IPS-20b (cell line): Measurements from ENCODE around the gene DYNLL2.
"Not testable (repeated sequence)": the region's sequence is repeated elsewhere in the genome, so short reads cannot be mapped to it uniquely, and the experiment has no call there.

Experiments used
- H3K27ac ChIP-seq: one replicate; pipeline ENCODE4 v1.5.1; 2013; ENCODE audit warnings: low read length
- H3K27me3 ChIP-seq: 2 replicates; pipeline ENCODE4 v1.6.1; 2013; ENCODE audit warnings: mild to moderate bottlenecking, low read length, inconsistent platforms; ENCODE audit not compliant: insufficient read depth
- H3K36me3 ChIP-seq: 2 replicates; pipeline ENCODE4 v1.6.1; 2013; ENCODE audit warnings: low read depth, mild to moderate bottlenecking, inconsistent platforms, low read length, moderate library complexity; ENCODE audit not compliant: insufficient read depth
- H3K4me1 ChIP-seq: 2 replicates; pipeline ENCODE4 v1.6.1; 2013; ENCODE audit warnings: mild to moderate bottlenecking, control low read depth, inconsistent platforms, low read length, moderate library complexity; ENCODE audit not compliant: insufficient read depth
- H3K4me3 ChIP-seq: 2 replicates; pipeline ENCODE4 v1.5.1; 2013; ENCODE audit warnings: mild to moderate bottlenecking, low read length, inconsistent platforms
- H3K9ac ChIP-seq: 2 replicates; pipeline ENCODE4 v1.6.1; 2013; ENCODE audit warnings: low read depth, mild to moderate bottlenecking, inconsistent platforms, low read length, moderate library complexity
- H3K9me3 ChIP-seq: 2 replicates; pipeline ENCODE4 v1.6.1; 2013; ENCODE audit warnings: mild to moderate bottlenecking, low read depth, low read length, inconsistent platforms; ENCODE audit not compliant: insufficient read depth

The DYNLL2 gene

DNA sequence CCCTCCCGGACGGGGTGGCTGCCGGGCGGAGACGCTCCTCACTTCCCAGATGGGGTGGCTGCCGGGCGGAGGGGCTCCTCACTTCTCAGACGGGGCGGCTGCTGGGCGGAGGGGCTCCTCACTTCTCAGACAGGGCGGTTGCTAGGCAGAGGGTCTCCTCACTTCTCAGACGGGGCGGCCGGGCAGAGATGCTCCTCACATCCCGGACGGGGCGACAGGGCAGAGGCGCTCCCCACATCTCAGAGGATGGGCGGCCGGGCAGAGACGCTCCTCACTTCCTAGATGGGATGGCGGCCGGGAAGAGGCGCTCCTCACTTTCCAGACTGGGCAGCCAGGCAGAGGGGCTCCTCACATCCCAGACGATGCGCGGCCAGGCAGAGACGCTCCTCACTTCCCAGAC lies 8.8 kb upstream of the DYNLL2 start:
- H3K9me3 ChIP-seq, H3K27ac ChIP-seq, H3K4me1 ChIP-seq, H3K36me3 ChIP-seq, H3K9ac ChIP-seq, H3K4me3 ChIP-seq, H3K27me3 ChIP-seq: not testable (repeated sequence)

DNA sequence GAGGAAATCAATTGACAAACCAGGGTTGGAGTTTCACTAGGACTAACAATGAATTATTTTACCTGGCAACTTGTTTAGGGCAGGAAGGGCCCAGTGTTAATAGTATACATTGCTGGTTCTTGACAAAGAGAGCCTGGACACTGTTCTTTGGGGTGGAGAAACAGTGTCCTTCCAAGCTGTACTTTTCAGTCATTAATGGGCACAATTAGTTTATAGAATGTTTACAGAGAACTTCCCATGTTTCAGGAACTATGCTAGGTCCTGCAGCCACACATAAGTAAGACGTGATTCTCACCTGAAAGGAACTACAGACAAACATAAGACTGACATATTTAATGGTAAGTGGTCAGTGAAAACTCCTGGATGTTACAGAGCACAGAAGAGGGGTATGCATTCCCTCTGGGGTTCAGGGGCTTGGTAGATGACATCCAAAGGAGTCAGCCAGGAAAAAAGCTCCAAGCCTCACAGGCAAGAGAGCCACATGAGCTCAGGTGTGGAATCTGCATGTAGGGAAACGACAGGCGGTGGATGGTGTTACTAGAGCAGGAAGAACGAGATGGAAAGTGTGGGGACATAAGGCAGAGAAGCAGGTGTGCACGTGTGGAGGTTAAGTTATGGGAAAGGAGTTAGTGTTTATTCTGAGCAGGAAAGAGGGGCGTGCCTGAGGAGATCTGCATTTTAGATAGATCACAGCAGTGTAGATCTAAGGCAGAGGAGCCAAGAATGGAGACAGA lies 3.8 kb upstream of the DYNLL2 start:
- H3K9ac ChIP-seq = no peak overlapping the region
- no peaks in the 10 kb centered on the region for H3K27me3 ChIP-seq
- H3K27ac ChIP-seq = no peak overlapping the region
- no peak overlapping the region for H3K4me3 ChIP-seq
- H3K36me3 ChIP-seq = no peaks in the 10 kb centered on the region
- H3K9me3 ChIP-seq = 0 out of 2 replicates have a peak, but pooled peaks cover 5% of the 10 kb centered on the region
- peaks cover 18% of the 10 kb centered on the region for H3K4me1 ChIP-seq

DNA sequence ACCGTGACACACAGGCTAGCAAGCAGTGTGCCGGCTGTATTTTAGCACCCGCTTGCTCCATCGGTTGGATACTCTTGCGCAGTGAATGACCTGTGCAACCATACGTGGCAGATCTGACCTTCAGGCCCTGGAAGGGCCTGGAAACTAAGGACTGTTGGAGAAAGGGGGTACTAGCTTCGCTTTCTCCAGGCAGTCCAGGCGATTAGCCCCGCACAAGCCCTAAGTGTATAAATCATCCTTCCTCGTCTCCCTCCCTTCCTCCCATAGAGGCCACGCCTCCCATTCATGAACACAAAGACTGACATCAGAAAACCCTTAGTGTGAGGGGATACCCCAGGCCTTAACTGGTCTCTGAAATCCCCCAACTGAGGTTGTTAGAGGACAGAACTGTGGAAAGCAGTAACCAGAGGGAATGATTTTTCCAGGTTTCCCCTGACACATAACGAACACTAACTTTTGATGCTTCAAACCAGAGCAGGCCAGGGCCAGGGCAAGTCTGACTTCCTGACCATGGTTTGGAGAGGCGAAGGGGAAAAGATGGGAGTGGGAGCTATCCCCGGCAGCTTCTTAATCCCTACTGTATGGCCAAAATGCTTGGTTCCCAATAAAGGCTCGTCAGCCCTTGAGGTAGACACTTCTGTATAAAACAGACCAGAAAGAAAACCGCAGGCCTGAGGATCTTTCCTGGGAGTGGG lies 1.4 kb upstream of the DYNLL2 start:
- no peaks in the 10 kb centered on the region for H3K9me3 ChIP-seq
- no peaks in the 10 kb centered on the region for H3K27me3 ChIP-seq
- H3K27ac ChIP-seq = peak overlapping the region; percentile 65
- H3K36me3 ChIP-seq = peaks cover 21% of the 10 kb centered on the region
- peaks cover 29% of the 10 kb centered on the region for H3K4me1 ChIP-seq
- H3K9ac ChIP-seq = peak overlapping the region; percentile 78
- H3K4me3 ChIP-seq = peak overlapping the region; percentile 58; the same call in 1 of the 2 replicates

DNA sequence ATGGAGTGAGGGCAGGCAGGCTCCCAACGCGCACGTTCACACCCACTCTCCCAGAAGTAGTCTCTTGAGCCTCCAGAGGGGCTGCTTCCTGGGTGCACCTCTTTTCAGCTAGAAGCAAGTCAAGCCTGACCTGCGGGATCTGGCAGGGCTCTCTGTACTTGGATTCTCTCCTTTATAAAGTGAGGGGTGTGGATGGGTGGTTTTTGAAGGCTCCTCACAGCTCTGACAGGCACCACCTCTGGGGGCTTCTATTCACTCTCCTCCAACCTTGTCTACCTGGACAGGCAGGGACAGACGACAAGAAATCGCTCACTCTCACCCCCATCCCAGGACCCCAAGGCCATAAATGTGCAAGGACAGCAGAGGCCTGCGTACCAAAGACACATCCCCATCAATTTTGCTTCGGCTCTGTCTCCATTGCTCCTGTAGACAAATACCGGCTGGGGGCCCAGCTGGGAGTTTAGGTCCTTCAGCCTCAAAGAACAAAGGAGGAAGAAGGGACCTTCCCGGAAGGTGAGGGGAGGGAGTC lies 814 bp upstream of the DYNLL2 start:
- Histone ChIP-seq H3K36me3 (peaks cover 27% of the 10 kb centered on the region), H3K9ac (peak overlapping the region; percentile 78), H3K27me3 (no peaks in the 10 kb centered on the region), H3K4me1 (peaks cover 29% of the 10 kb centered on the region), H3K27ac (peak overlapping the region; percentile 65), H3K9me3 (no peaks in the 10 kb centered on the region), H3K4me3 (peak overlapping the region; percentile 58)

DNA sequence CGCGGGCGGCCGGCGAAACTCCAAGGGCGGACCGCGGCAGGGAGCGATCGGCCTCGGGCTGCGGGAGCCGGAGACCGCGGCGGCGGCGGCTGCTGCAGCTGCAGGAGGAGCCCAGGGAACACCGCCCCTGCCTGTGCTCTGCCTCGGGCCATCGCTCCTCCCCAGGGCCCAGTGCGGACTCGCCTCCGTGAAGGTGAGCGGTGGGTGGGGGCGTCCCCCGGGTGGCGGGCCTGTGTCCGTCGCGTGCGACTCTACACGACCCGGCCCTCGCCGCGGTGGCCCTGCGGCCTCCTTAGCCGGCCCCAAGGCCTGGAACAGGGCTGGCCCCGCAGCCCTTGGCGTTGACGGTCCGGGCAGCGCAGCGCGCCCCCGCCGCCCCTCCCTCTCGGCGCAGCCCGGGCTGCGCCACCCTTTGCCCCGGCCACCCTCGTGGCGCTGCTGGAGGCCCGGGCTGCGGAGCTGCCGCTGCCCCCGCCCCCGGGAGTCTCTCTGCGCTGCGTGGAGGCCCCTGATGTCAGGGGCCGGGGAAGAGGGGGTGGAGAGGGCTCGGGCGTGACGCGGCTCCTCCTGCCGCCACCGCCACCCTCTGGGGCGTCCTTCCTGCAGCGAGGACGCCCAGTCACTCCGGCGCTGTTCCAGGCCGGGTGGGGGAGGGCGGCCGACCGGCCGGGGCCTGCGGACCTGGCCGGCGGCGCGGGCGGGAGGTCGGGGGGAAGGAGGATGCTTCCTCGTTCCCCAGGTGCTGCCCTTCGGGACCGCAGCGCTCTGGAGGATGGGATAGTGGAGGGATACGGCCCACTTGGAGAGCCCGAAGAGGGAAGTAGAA lies 485 bp downstream of the DYNLL2 start:
- Histone ChIP-seq H3K4me3 (peak overlapping the region; percentile 95), H3K4me1 (peaks cover 29% of the 10 kb centered on the region), H3K9me3 (no peaks in the 10 kb centered on the region), H3K36me3 (peaks cover 40% of the 10 kb centered on the region), H3K9ac (peak overlapping the region; percentile 84; the same call in 1 of the 2 replicates), H3K27ac (no peak overlapping the region), H3K27me3 (no peaks in the 10 kb centered on the region)

DNA sequence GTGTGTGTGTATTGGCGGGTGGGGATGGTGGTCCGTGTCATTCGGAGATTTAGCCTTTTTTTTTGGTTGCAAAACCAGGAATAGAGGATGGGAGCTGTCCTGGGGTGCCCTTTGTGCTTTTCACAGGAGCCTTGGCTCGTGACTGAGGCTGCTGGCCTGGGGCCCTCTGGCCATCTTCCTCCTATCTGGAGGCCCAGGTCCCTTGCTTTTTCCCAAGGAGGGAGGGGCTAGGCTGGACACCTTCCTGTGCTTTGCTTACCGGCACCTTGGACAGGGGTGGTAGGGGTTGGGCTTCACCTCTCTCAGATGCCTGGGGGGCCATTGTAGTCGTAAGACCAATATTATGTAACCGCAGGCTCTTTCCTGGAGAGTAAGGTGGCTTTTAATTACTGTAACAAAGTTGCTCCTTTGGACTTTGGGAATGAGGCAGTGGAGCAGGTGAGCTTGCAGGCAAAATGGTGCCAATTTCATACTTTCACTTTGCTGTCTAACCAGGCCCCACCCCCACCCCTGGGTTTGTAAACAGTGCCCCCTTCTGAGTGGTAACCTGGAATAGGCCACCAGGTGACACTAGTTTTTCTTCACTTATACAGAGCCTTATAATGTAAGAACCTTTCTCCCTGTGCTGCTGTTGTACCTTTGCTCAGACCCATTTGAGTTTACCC lies 1.2 kb downstream of the DYNLL2 start:
- H3K4me3 ChIP-seq = peak overlapping the region; percentile 95
- peaks cover 48% of the 10 kb centered on the region for H3K36me3 ChIP-seq
- H3K9me3 ChIP-seq = no peaks in the 10 kb centered on the region
- H3K27me3 ChIP-seq = no peaks in the 10 kb centered on the region
- H3K9ac ChIP-seq = peak overlapping the region; percentile 84; the same call in 1 of the 2 replicates
- peaks cover 29% of the 10 kb centered on the region for H3K4me1 ChIP-seq
- no peak overlapping the region for H3K27ac ChIP-seq

DNA sequence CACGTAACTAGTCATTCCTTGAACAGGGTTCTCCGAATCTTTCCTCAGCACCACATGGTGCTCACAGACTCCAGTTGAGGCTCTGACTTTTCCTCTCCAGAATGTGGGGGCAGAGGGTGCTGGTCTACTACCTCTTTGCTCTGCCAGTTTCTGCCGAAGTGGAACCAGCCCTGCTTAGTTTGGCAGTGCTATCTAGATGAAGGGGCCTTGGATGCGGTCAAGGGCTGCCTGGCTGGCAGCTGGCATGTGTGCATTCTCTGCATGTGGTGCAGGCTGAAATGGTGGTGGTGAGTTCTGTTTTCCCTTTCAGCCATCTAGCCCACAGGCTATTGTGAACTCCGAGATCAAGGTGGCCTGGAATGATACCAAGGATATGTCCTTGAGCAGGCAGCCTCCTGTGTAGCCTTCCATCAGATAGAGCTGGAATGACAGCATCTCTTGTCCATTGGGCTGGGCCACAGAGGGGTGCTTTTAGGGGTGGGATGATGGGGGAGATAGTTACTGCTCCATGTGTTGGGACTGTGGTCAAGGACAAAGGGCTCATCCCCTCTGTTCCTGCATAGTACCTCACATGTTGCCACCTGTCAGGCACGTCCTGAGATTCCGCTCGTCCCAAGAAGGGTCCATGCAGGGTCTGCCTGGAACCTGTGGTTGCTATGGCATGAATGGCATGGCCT lies 2.0 kb downstream of the DYNLL2 start:
- no peaks in the 10 kb centered on the region for H3K9me3 ChIP-seq

GRCh38 chr17:58086953-58087352 lies 3.7 kb downstream of the DYNLL2 start:
- no peak overlapping the region for H3K27ac ChIP-seq
- H3K27me3 ChIP-seq = no peaks in the 10 kb centered on the region
- peaks cover 73% of the 10 kb centered on the region for H3K36me3 ChIP-seq
- H3K4me3 ChIP-seq = no peak overlapping the region
- H3K9ac ChIP-seq = no peak overlapping the region
- no peaks in the 10 kb centered on the region for H3K9me3 ChIP-seq
- H3K4me1 ChIP-seq = peaks cover 20% of the 10 kb centered on the region

More for the DNA sequence above, 2.0 kb downstream of the DYNLL2 start:
- Histone ChIP-seq H3K36me3 (peaks cover 55% of the 10 kb centered on the region), H3K4me1 (peaks cover 29% of the 10 kb centered on the region), H3K4me3 (peak overlapping the region; percentile 95), H3K27ac (no peak overlapping the region), H3K27me3 (no peaks in the 10 kb centered on the region), H3K9ac (peak overlapping the region; percentile 84; the same call in 1 of the 2 replicates)

DNA sequence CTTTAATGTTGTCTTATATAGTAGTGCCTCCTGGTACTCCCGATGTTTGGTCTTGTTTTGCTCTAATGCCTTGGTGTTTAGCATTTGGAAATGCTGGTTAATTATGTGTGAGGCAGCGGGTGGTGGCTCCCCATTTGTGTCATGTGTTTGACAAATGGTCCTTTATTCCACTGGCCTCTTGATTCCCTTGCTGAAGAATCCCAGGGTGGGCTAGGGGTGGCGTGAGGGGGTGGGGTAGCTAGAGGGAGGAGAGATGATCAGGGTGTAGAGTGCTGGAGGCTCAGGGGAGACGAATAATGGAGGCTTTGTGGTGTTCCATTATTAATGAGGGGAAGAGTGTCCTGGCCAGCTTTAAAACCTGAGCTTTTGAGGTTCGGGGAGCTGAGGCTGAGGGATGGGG lies 5.4 kb downstream of the DYNLL2 start:
- H3K36me3 ChIP-seq = peaks cover 90% of the 10 kb centered on the region
- peaks cover 11% of the 10 kb centered on the region for H3K4me1 ChIP-seq
- no peaks in the 10 kb centered on the region for H3K9me3 ChIP-seq
- H3K9ac ChIP-seq = no peak overlapping the region
- no peak overlapping the region for H3K27ac ChIP-seq
- no peak overlapping the region for H3K4me3 ChIP-seq
- H3K27me3 ChIP-seq = no peaks in the 10 kb centered on the region

DNA sequence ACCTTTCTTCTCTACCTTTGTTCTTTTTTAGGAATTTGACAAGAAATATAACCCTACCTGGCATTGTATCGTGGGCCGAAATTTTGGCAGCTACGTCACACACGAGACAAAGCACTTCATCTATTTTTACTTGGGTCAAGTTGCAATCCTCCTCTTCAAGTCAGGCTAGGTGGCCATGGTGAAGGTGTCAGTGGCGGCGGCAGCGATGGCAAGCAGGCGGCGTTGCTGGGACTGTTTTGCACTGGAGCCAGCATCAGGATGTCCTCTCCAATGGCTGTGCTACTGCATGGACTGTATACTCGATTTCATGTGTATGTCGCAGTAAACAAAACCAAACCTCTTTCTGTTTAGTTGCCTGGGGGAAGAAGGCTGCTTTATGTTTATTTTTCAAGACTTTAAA lies 5.9 kb downstream of the DYNLL2 start:
- Histone ChIP-seq H3K4me1 (peaks cover 11% of the 10 kb centered on the region), H3K9me3 (no peaks in the 10 kb centered on the region), H3K4me3 (no peak overlapping the region), H3K27ac (no peak overlapping the region), H3K27me3 (no peaks in the 10 kb centered on the region), H3K36me3 (peaks cover 94% of the 10 kb centered on the region), H3K9ac (no peak overlapping the region)
